SK-N-SH treated with all-trans-retinoic acid at 6 μM for 48 hours (cell line): Measurements from ENCODE around the gene DFFB.

Source experiments
- ATAC-seq: fragments of 200-7000 bp; cut with Tn5 transposase; 3 replicates; pipeline ENCODE4 v1.9.1; 2020; ENCODE audit warnings: mild to moderate bottlenecking, moderate library complexity
- ARNTL ChIP-seq: fragments of 450-650 bp; formaldehyde crosslinking; IDR thresholded peaks from 2 replicates; pipeline ENCODE4 v1.5.0; 2020; ENCODE audit warnings: low read depth, mild to moderate bottlenecking, moderate library complexity, borderline replicate concordance
- BACH2 ChIP-seq: fragments of 250-450 bp; sonication (Bioruptor Pico); IDR thresholded peaks from 2 replicates; pipeline ENCODE4 v1.9.0; 2021; ENCODE audit warnings: mild to moderate bottlenecking, borderline replicate concordance
- CREB5 ChIP-seq: fragments of 250-450 bp; sonication (Bioruptor Pico); IDR thresholded peaks from 2 replicates; pipeline ENCODE4 v1.5.1; 2020; ENCODE audit warnings: low read depth, mild to moderate bottlenecking, moderate library complexity
- CSDC2 ChIP-seq: fragments of 250-450 bp; sonication (Bioruptor Pico); IDR thresholded peaks from 2 replicates; pipeline ENCODE4 v1.5.0; 2020; ENCODE audit warnings: mild to moderate bottlenecking, moderate library complexity
- CSRNP3 ChIP-seq: fragments of 250-450 bp; sonication (Bioruptor Pico); IDR thresholded peaks from 2 replicates; pipeline ENCODE4 v1.5.1; 2021; ENCODE audit warnings: mild to moderate bottlenecking, moderate library complexity
- GLIS3 ChIP-seq: fragments of 250-450 bp; sonication (Bioruptor Pico); IDR thresholded peaks from 2 replicates; pipeline ENCODE4 v1.5.0; 2020; ENCODE audit warnings: mild to moderate bottlenecking, moderate library complexity
- ISL1 ChIP-seq: fragments of 250-450 bp; sonication (Bioruptor Pico); IDR thresholded peaks from 2 replicates; pipeline ENCODE4 v2.1.2; 2022; ENCODE audit warnings: mild to moderate bottlenecking, moderate library complexity
- OSR1 ChIP-seq: fragments of 250-450 bp; sonication (Bioruptor Pico); IDR thresholded peaks from 2 replicates; pipeline ENCODE4 v1.8.0; 2022; ENCODE audit warnings: moderate library complexity, mild to moderate bottlenecking, inconsistent platforms
- PATZ1 ChIP-seq: fragments of 250-450 bp; sonication (Bioruptor Pico); IDR thresholded peaks from 2 replicates; pipeline ENCODE4 v1.8.0; 2020; ENCODE audit warnings: mild to moderate bottlenecking, moderate library complexity, borderline replicate concordance
- POU6F1 ChIP-seq: fragments of 250-450 bp; sonication (Bioruptor Pico); IDR thresholded peaks from 2 replicates; pipeline ENCODE4 v1.8.0; 2021; ENCODE audit warnings: low read depth, mild to moderate bottlenecking, moderate library complexity, borderline replicate concordance
- PPARA ChIP-seq: fragments of 250-450 bp; sonication (Bioruptor Pico); IDR thresholded peaks from 2 replicates; pipeline ENCODE4 v1.5.0; 2020; ENCODE audit warnings: mild to moderate bottlenecking, borderline replicate concordance
- RARB ChIP-seq: fragments of 250-450 bp; sonication (Bioruptor Pico); IDR thresholded peaks from 2 replicates; pipeline ENCODE4 v1.8.0; 2021; ENCODE audit warnings: mild to moderate bottlenecking, moderate library complexity
- SNAI2 ChIP-seq: fragments of 250-450 bp; sonication (Bioruptor Pico); IDR thresholded peaks from 2 replicates; pipeline ENCODE4 v1.5.0; 2020; ENCODE audit warnings: mild to moderate bottlenecking, moderate library complexity
- TCF4 ChIP-seq: fragments of 250-450 bp; sonication (Bioruptor Pico); IDR thresholded peaks from 2 replicates; pipeline ENCODE4 v1.8.0; 2021; ENCODE audit warnings: mild to moderate bottlenecking, moderate library complexity, borderline replicate concordance
- TOX ChIP-seq: fragments of 250-450 bp; sonication (Bioruptor Pico); IDR thresholded peaks from 2 replicates; pipeline ENCODE4 v1.8.0; 2021; ENCODE audit warnings: mild to moderate bottlenecking, moderate library complexity, borderline replicate concordance
- TSHZ2 ChIP-seq: fragments of 250-450 bp; sonication (Bioruptor Pico); IDR thresholded peaks from 2 replicates; pipeline ENCODE4 v1.5.0; 2020; ENCODE audit warnings: mild to moderate bottlenecking, moderate library complexity
- ZC3H10 ChIP-seq: fragments of 250-450 bp; sonication (Bioruptor Pico); IDR thresholded peaks from 2 replicates; pipeline ENCODE4 v1.5.1; 2021; ENCODE audit warnings: mild to moderate bottlenecking, moderate library complexity
- ZFP30 ChIP-seq: fragments of 450-650 bp; formaldehyde crosslinking; IDR thresholded peaks from 2 replicates; pipeline ENCODE4 v1.5.0; 2022; ENCODE audit warnings: mild to moderate bottlenecking, moderate library complexity
- ZNF565 ChIP-seq: fragments of 450-650 bp; formaldehyde crosslinking; conservative IDR thresholded peaks from 2 replicates; pipeline ENCODE4 v1.5.0; 2020; ENCODE audit warnings: low read depth, mild to moderate bottlenecking, moderate library complexity
- ZNF8 ChIP-seq: fragments of 450-650 bp; formaldehyde crosslinking; IDR thresholded peaks from 2 replicates; pipeline ENCODE4 v1.5.0; 2020; ENCODE audit warnings: mild to moderate bottlenecking, moderate library complexity

The DFFB gene

GRCh38 chr1:3924825-3925220 lies 67.5 kb downstream of the DFFB start (continued):
- TF ChIP-seq TSHZ2 (CRISPR knock-in tag), result no peak
- TF ChIP-seq ZNF565 (CRISPR knock-in tag), result no peak
- TF ChIP-seq CREB5, result no peak

GRCh38 chr1:3925256-3925655 lies 68.0 kb downstream of the DFFB start:
- ATAC-seq, result no peak

GRCh38 chr1:3925762-3926161 lies 68.5 kb downstream of the DFFB start:
- ATAC-seq, result no peak
- TF ChIP-seq ZNF565 (CRISPR knock-in tag) (no peak), POU6F1 (no peak), SNAI2 (CRISPR knock-in tag) (no peak), OSR1 (CRISPR knock-in tag) (no peak), CSDC2 (no peak), ZNF8 (CRISPR knock-in tag) (no peak), GLIS3 (CRISPR knock-in tag) (no peak)

More at GRCh38 chr1:3925256-3925655, 68.0 kb downstream of the DFFB start:
- no peak for TF ChIP-seq PATZ1
- TF ChIP-seq OSR1 (CRISPR knock-in tag), result no peak
- no peak for TF ChIP-seq PPARA
- TF ChIP-seq POU6F1, result no peak
- no peak for TF ChIP-seq ZFP30 (CRISPR knock-in tag)
- no peak for TF ChIP-seq TOX (CRISPR knock-in tag)
- TF ChIP-seq ZNF8 (CRISPR knock-in tag), result no peak
- TF ChIP-seq BACH2 (CRISPR knock-in tag), result no peak

- no peak for TF ChIP-seq ZFP30 (CRISPR knock-in tag)
- TF ChIP-seq RARB, result no peak
- TF ChIP-seq PPARA, result no peak
- TF ChIP-seq TCF4 (CRISPR knock-in tag), result no peak
Measured at GRCh38 chr1:3926956-3927355, 69.7 kb downstream of the DFFB start.

GRCh38 chr1:3928586-3928985 lies 71.3 kb downstream of the DFFB start:
- no peak for ATAC-seq
- TF ChIP-seq ISL1 (CRISPR knock-in tag) (no peak), ZC3H10 (CRISPR knock-in tag) (no peak), BACH2 (CRISPR knock-in tag) (no peak), CSRNP3 (no peak), TOX (CRISPR knock-in tag) (no peak), PPARA (no peak), ARNTL (no peak), OSR1 (CRISPR knock-in tag) (no peak), CSDC2 (no peak), TCF4 (CRISPR knock-in tag) (no peak)

More at GRCh38 chr1:3926956-3927355, 69.7 kb downstream of the DFFB start:
- no peak for ATAC-seq
